ENCODE measurements around the gene FCRL5. TPM values are rescaled to one million over a fixed set of nuclear protein-coding genes. Genes with fewer than 3 reads are reported as not detected.

FCRL5 gene
- polyA plus RNA-seq, 1 experiment, result not detected

DNA sequence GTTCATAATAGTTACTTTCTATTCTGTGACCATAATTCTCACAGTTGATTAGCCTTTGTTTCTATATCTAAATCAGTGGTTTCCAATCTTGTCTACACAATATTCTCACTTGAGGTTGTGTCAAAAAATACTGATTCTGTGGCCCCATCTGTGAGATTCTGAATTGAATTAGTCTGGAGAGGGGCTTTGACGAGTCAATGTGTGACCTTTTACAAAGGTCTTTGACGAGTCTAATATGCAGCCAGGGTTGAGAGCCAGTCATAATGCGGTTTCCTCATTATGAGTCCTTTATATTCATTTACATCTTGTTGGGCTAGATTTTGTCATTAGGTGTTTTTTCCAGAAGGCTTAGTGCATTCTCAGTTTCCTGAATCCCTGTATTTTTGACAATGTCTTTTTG, 19.7 kb downstream of the FCRL5 start:
- ChIA-PET CTCF (no interaction called here), POLR2A (no interaction called here)
- Histone ChIP-seq H3K27ac (ENCODE audit: low read depth, low read length) (no peak overlapping the region), H3K9me3 (ENCODE audit: control insufficient read depth, insufficient read depth, low read length) (no peaks in the 10 kb centered on the region), H3K27me3 (ENCODE audit: control insufficient read depth, insufficient read depth, low read length) (no peaks in the 10 kb centered on the region), H3K4me3 (ENCODE audit: low read depth, low read length) (no peak overlapping the region)
- TF ChIP-seq, protein P1, sequence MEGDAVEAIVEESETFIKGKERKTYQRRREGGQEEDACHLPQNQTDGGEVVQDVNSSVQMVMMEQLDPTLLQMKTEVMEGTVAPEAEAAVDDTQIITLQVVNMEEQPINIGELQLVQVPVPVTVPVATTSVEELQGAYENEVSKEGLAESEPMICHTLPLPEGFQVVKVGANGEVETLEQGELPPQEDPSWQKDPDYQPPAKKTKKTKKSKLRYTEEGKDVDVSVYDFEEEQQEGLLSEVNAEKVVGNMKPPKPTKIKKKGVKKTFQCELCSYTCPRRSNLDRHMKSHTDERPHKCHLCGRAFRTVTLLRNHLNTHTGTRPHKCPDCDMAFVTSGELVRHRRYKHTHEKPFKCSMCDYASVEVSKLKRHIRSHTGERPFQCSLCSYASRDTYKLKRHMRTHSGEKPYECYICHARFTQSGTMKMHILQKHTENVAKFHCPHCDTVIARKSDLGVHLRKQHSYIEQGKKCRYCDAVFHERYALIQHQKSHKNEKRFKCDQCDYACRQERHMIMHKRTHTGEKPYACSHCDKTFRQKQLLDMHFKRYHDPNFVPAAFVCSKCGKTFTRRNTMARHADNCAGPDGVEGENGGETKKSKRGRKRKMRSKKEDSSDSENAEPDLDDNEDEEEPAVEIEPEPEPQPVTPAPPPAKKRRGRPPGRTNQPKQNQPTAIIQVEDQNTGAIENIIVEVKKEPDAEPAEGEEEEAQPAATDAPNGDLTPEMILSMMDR (IDR thresholded peaks at IDR 0.05; ENCODE audit: low read depth, low read length), result no peak
- DNase-seq (ENCODE audit: low read depth, low spot score), result no peak

DNA sequence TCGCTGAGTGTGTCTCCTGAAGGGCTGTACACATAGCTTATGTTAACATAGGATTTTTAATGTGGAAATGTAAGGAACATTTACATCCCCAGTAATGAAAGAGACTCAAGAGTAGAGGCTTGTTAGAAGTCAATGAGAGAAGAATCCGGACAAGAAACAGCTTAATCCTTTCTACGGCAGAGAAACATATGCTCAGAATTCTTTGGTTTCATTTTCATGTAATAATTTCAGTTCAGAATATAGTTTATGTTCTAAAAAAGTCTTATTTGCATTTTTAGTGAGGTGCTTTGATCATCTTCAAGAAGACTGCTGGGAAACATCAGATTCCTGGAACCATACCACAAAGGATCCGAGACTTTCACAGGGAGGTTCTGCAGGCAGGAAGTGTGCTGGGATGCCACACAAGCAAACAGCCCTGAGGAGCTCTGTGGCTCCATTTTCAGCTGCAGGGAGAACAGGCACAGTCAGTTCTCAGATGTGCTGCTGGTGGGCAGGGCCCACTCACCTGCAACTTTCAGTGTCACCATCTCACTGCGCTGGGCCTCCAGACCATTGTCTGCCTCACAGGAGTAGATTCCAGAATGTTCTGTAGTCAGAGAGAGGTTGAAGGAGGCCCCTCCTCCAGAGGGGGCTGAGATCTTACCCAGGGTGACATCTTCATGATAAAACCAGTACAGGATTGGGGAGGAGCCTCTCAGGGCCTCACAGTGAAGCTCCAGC, 28.4 kb downstream of the FCRL5 start:
- Histone ChIP-seq H3K27ac (ENCODE audit: low read depth, low read length) (no peak overlapping the region), H3K27me3 (ENCODE audit: control insufficient read depth, insufficient read depth, low read length) (no peaks in the 10 kb centered on the region), H3K9me3 (ENCODE audit: control insufficient read depth, insufficient read depth, low read length) (no peaks in the 10 kb centered on the region; the same call in 1 of the 2 replicates), H3K4me3 (ENCODE audit: low read depth, low read length) (no peak overlapping the region)
- TF ChIP-seq, protein P1 (IDR thresholded peaks at IDR 0.05; ENCODE audit: low read depth, low read length), result no peak
- CTCF ChIA-PET, result interaction anchor here (1.0 kb wide), 1 partner anchor 18 kb away, joined by 3 read pairs; no protein-coding TSS in a partner anchor
- POLR2A ChIA-PET, result no interaction called here
- no peak for DNase-seq (ENCODE audit: low read depth, low spot score)

DNA sequence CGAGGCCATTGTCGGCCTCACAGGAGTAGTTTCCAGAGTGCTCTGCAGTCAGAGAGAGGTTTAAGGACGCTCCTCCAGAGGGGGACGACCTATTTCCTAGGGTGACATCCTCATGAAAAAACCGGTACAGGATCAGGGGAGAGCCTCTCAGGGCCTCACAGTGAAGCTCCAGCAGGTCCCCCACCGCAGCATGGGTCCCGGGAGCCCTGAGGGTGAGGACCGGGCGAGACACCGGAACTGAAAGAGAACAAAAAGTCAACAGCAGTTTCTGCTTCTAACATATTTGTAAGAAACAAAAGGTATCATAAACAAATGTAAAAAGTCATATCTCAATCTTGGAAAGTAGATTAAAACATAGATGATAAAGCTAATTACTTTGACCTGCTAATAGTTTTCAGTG, 31.3 kb downstream of the FCRL5 start:
- POLR2A ChIA-PET, result no interaction called here
- no peaks in the 10 kb centered on the region; the same call in 1 of the 2 replicates for H3K9me3 ChIP-seq (ENCODE audit: control insufficient read depth, insufficient read depth, low read length)
- CTCF ChIA-PET, result interaction anchor here (1.4 kb wide), 2 partner anchors 15 to 25 kb away, joined by 3 to 7 read pairs; no protein-coding TSS in a partner anchor
- H3K27ac ChIP-seq (ENCODE audit: low read depth, low read length), result no peak overlapping the region
- H3K4me3 ChIP-seq (ENCODE audit: low read depth, low read length), result no peak overlapping the region
- DNase-seq (ENCODE audit: low read depth, low spot score), result no peak
- H3K27me3 ChIP-seq (ENCODE audit: control insufficient read depth, insufficient read depth, low read length), result no peaks in the 10 kb centered on the region
- TF ChIP-seq, protein P1 (IDR thresholded peaks at IDR 0.05; ENCODE audit: low read depth, low read length), result no peak

DNA sequence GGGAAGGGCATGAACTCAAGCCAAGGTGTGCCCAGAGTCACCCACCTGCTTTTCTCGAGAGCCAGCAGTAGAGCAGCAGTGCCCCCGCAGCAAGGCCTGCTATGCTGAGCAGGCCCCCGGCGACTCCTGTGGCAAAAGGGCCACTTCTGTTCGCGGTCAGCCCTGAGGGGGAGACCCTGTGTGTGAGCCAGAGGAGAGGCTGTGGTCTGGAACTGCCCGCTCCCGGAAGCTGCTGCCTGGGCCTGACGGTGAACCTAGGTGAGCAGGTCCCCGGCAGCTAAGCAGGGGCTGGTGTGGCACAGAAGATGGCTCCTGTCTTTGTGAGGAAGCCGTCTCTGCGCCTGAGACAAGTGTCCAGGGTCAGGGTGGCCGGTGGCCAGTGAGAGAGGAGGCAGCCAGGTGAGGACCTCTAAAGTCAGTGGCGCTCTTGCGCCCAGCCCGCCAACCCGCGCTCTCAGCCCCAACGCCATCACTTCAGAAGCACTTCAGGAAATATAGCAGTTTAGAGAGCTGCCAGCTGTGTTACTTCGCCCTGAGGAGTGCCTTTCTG, 31.9 kb downstream of the FCRL5 start:
- TF ChIP-seq, protein P1 (IDR thresholded peaks at IDR 0.05; ENCODE audit: low read depth, low read length), result no peak
- POLR2A ChIA-PET, result no interaction called here
- H3K4me3 ChIP-seq (ENCODE audit: low read depth, low read length), result no peak overlapping the region
- no peak for DNase-seq (ENCODE audit: low read depth, low spot score)
- no peak overlapping the region for H3K27ac ChIP-seq (ENCODE audit: low read depth, low read length)
- CTCF ChIA-PET, result interaction anchor here (1.4 kb wide), 1 partner anchor 15 kb away, joined by 3 read pairs; no protein-coding TSS in a partner anchor
- no peaks in the 10 kb centered on the region; the same call in 1 of the 2 replicates for H3K9me3 ChIP-seq (ENCODE audit: control insufficient read depth, insufficient read depth, low read length)
- H3K27me3 ChIP-seq (ENCODE audit: control insufficient read depth, insufficient read depth, low read length), result no peaks in the 10 kb centered on the region

DNA sequence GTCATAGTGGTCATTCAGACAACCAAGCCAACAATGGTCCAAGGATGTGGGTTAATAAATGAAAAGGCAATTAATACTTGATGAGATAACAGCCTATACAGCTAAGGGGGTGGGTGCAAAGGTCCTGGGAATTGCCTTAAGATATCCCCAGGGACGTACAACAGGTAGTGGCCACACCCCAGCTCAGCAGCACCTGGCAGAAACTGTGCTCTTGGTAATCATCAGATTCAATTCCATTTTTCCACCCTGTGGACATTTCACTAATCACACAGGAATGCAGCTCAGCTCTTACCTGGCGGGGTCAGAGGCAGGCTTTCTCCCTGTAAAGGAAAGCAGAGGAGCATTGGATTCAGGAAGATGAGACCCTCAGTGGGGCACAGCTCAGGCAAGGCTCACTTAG, 32.9 kb downstream of the FCRL5 start:
- POLR2A ChIA-PET, result no interaction called here

More for the DNA sequence above, 32.9 kb downstream of the FCRL5 start:
- no peak overlapping the region for H3K27ac ChIP-seq (ENCODE audit: low read depth, low read length)
- TF ChIP-seq, protein P1 (IDR thresholded peaks at IDR 0.05; ENCODE audit: low read depth, low read length), result no peak
- H3K9me3 ChIP-seq (ENCODE audit: control insufficient read depth, insufficient read depth, low read length), result no peaks in the 10 kb centered on the region; the same call in 1 of the 2 replicates
- no peaks in the 10 kb centered on the region for H3K27me3 ChIP-seq (ENCODE audit: control insufficient read depth, insufficient read depth, low read length)
- CTCF ChIA-PET, result no interaction called here
- no peak overlapping the region for H3K4me3 ChIP-seq (ENCODE audit: low read depth, low read length)
- DNase-seq (ENCODE audit: low read depth, low spot score), result no peak

Data from AG04450 (cell line).